ENCODE results near the gene ZNF511. TPM values are rescaled to one million over a fixed set of nuclear protein-coding genes. Genes with fewer than 3 reads are reported as not detected.

ZNF511 gene
- total and polyA plus RNA-seq, 4 donors = 13.7 to 31.8 (median 24.2) TPM

- peaks cover 24 to 60% (median 38%) of the 10 kb centered on the region in 4 donors for H3K36me3 ChIP-seq (ENCODE audit: control insufficient read depth in 4 of 4, insufficient read depth in 3 of 4, low read depth in 1 of 4, low read length in 3 of 4)
- no peaks in the 10 kb centered on the region for H3K27me3 ChIP-seq (ENCODE audit: control insufficient read depth in 4 of 4, insufficient read depth in 4 of 4, low read length in 3 of 4)
- no peak overlapping the region for H3K27ac ChIP-seq (ENCODE audit: low read depth in 1 of 2, low read length in 2 of 2)
- WGBS = 96% methylated on average over 14 of the region's 15 CpGs
- H3K9me3 ChIP-seq (ENCODE audit: control insufficient read depth in 4 of 4, low read length in 3 of 4) = no peaks in the 10 kb centered on the region
- H3K9ac ChIP-seq (ENCODE audit: low read depth in 1 of 2, low read length in 2 of 2) = no peak overlapping the region
- H3K4me1 ChIP-seq (ENCODE audit: control insufficient read depth in 4 of 4, insufficient read depth in 4 of 4, low read length in 3 of 4) = peaks cover 12 to 36% (median 27%) of the 10 kb centered on the region in 4 donors
- TF ChIP-seq HNF4G (IDR thresholded peaks at IDR 0.05) = no peak
- no peak for TF ChIP-seq GABPA (IDR thresholded peaks at IDR 0.05 in 1 of 2, conservative IDR thresholded peaks at IDR 0.05 in 1 of 2)
- TF ChIP-seq ZBTB33 (IDR thresholded peaks at IDR 0.05) = no peak
- TF ChIP-seq RAD21 (IDR thresholded peaks at IDR 0.05) = no peak
- no peak overlapping the region for H3K4me3 ChIP-seq (ENCODE audit: low read depth in 1 of 3, low read length in 3 of 3)
- no peak for DNase-seq (ENCODE audit: low spot score)
Observed at GRCh38 chr10:133281084-133281483, 27.6 kb upstream of the ZNF511 start.

GRCh38 chr10:133281628-133282372, 26.9 kb upstream of the ZNF511 start:
- DNase-seq (ENCODE audit: low spot score) = no peak
- TF ChIP-seq FOXA2 (IDR thresholded peaks at IDR 0.05) (no peak), HNF4G (IDR thresholded peaks at IDR 0.05) (no peak), HNF4A (conservative IDR thresholded peaks at IDR 0.05) (no peak), ATF3 (IDR thresholded peaks at IDR 0.05) (no peak)
- peaks cover 11 to 36% (median 27%) of the 10 kb centered on the region in 4 donors for H3K4me1 ChIP-seq (ENCODE audit: control insufficient read depth in 4 of 4, insufficient read depth in 4 of 4, low read length in 3 of 4)
- H3K27ac ChIP-seq (ENCODE audit: low read depth in 1 of 2, low read length in 2 of 2) = no peak overlapping the region
- H3K4me3 ChIP-seq (ENCODE audit: low read depth in 1 of 3, low read length in 3 of 3) = no peak overlapping the region
- no peak overlapping the region for H3K9ac ChIP-seq (ENCODE audit: low read depth in 1 of 2, low read length in 2 of 2)
- H3K9me3 ChIP-seq (ENCODE audit: control insufficient read depth in 4 of 4, low read length in 3 of 4) = no peaks in the 10 kb centered on the region
- WGBS = 93% methylated on average over 38 of the region's 38 CpGs
- peaks cover 29 to 67% (median 44%) of the 10 kb centered on the region in 4 donors for H3K36me3 ChIP-seq (ENCODE audit: control insufficient read depth in 4 of 4, insufficient read depth in 3 of 4, low read depth in 1 of 4, low read length in 3 of 4)
- no peaks in the 10 kb centered on the region for H3K27me3 ChIP-seq (ENCODE audit: control insufficient read depth in 4 of 4, insufficient read depth in 4 of 4, low read length in 3 of 4)

- Histone ChIP-seq H3K4me3 (ENCODE audit: low read depth in 1 of 3, low read length in 3 of 3) (no peak overlapping the region), H3K4me1 (ENCODE audit: control insufficient read depth in 4 of 4, insufficient read depth in 4 of 4, low read length in 3 of 4) (peaks cover 4 to 27% (median 20%) of the 10 kb centered on the region in 4 donors), H3K27me3 (ENCODE audit: control insufficient read depth in 4 of 4, insufficient read depth in 4 of 4, low read length in 3 of 4) (no peaks in the 10 kb centered on the region), H3K36me3 (ENCODE audit: control insufficient read depth in 4 of 4, insufficient read depth in 3 of 4, low read depth in 1 of 4, low read length in 3 of 4) (peaks cover 30 to 74% (median 48%) of the 10 kb centered on the region in 4 donors), H3K9ac (ENCODE audit: low read depth in 1 of 2, low read length in 2 of 2) (no peak overlapping the region), H3K27ac (ENCODE audit: low read depth in 1 of 2, low read length in 2 of 2) (no peak overlapping the region), H3K9me3 (ENCODE audit: control insufficient read depth in 4 of 4, low read length in 3 of 4) (no peaks in the 10 kb centered on the region)
- no peak for DNase-seq (ENCODE audit: low spot score)
- 94% methylated on average over 24 of the region's 24 CpGs for WGBS
- TF ChIP-seq RXRA (IDR thresholded peaks at IDR 0.05) = no peak
- no peak for TF ChIP-seq MAX (IDR thresholded peaks at IDR 0.05)
- no peak for TF ChIP-seq HNF4A (conservative IDR thresholded peaks at IDR 0.05)
- no peak for TF ChIP-seq REST (IDR thresholded peaks at IDR 0.05)
Observed at GRCh38 chr10:133282846-133283390, 25.8 kb upstream of the ZNF511 start.
